ENCODE data around the gene HTT. TPM values are rescaled to one million over a fixed set of nuclear protein-coding genes. Genes with fewer than 3 reads are reported as not detected.

Gene HTT
- total and polyA plus RNA-seq, 4 donors, result 8.6 to 39.8 (median 16.4) TPM

GRCh38 chr4:3287972-3288570 lies 213.6 kb downstream of the HTT start:
- no peak for TF ChIP-seq TAF1 (conservative IDR thresholded peaks at IDR 0.05)
- no peak for TF ChIP-seq GABPA (IDR thresholded peaks at IDR 0.05 in 1 of 2, conservative IDR thresholded peaks at IDR 0.05 in 1 of 2)
- no peak for TF ChIP-seq FOXA2 (IDR thresholded peaks at IDR 0.05)
- no peak for TF ChIP-seq FOXA1 (IDR thresholded peaks at IDR 0.05)
- no peak for TF ChIP-seq EGR1 (IDR thresholded peaks at IDR 0.05; ENCODE audit: low read depth in 2 of 2)
- TF ChIP-seq RAD21 (IDR thresholded peaks at IDR 0.05), result no peak
- TF ChIP-seq RXRA (IDR thresholded peaks at IDR 0.05), result no peak
- TF ChIP-seq REST (IDR thresholded peaks at IDR 0.05), result no peak
- no peak for TF ChIP-seq ATF3 (IDR thresholded peaks at IDR 0.05)
- no peak for TF ChIP-seq JUND (IDR thresholded peaks at IDR 0.05)
- no peak for TF ChIP-seq HNF4G (IDR thresholded peaks at IDR 0.05)
- TF ChIP-seq ZBTB33 (IDR thresholded peaks at IDR 0.05), result no peak
- TF ChIP-seq SP1 (IDR thresholded peaks at IDR 0.05), result no peak
- no peak for TF ChIP-seq HNF4A (conservative IDR thresholded peaks at IDR 0.05)
- no peak for TF ChIP-seq NR2F2 (IDR thresholded peaks at IDR 0.05)
- TF ChIP-seq MAX (IDR thresholded peaks at IDR 0.05), result no peak
- TF ChIP-seq YY1 (IDR thresholded peaks at IDR 0.05), result no peak
- no peak for TF ChIP-seq CTCF (IDR thresholded peaks at IDR 0.05; ENCODE audit: low read depth, low read length, missing input control)
- peaks cover 0 to 2% (median 0%) of the 10 kb centered on the region in 4 donors for H3K36me3 ChIP-seq (ENCODE audit: control insufficient read depth in 4 of 4, insufficient read depth in 3 of 4, low read depth in 1 of 4, low read length in 3 of 4)
- no peak overlapping the region for H3K27ac ChIP-seq (ENCODE audit: low read depth in 1 of 2, low read length in 2 of 2)
- no peak overlapping the region for H3K9ac ChIP-seq (ENCODE audit: low read depth in 1 of 2, low read length in 2 of 2)
- no peaks in the 10 kb centered on the region for H3K9me3 ChIP-seq (ENCODE audit: control insufficient read depth in 4 of 4, low read length in 3 of 4)
- WGBS, result 82% methylated on average over 24 of the region's 24 CpGs
- H3K4me3 ChIP-seq (ENCODE audit: low read depth in 1 of 3, low read length in 3 of 3), result no peak overlapping the region
- peaks cover 0 to 2% (median 0%) of the 10 kb centered on the region in 4 donors for H3K27me3 ChIP-seq (ENCODE audit: control insufficient read depth in 4 of 4, insufficient read depth in 4 of 4, low read length in 3 of 4)
- no peak for DNase-seq (ENCODE audit: low spot score)
- H3K4me1 ChIP-seq (ENCODE audit: control insufficient read depth in 4 of 4, insufficient read depth in 4 of 4, low read length in 3 of 4), result peaks cover 3 to 17% (median 7%) of the 10 kb centered on the region in 4 donors
